Naive thymus-derived CD4-positive, alpha-beta T cell (primary cell): Measurements from ENCODE around the gene CCDC28A. TPM values are rescaled to one million over a fixed set of nuclear protein-coding genes. Genes with fewer than 3 reads are reported as not detected.

Experiments
- ATAC-seq: fragments of 150-1000 bp; cut with Tn5 transposase; 2 replicates; pipeline ENCODE4 v1.10.0; 2021; ENCODE audit warnings: mild to moderate bottlenecking, moderate library complexity
- CTCF ChIA-PET: fragments of 350-600 bp; sonication (Branson Sonifier 250); formaldehyde crosslinking; loops from one replicate; lab custom pipeline; 2021; ENCODE audit warnings: antibody characterized with exemption; lab: Charles Lee
- POLR2A ChIA-PET: fragments of 350-600 bp; sonication (Branson Sonifier 250); formaldehyde crosslinking; loops from one replicate; lab custom pipeline; 2021; ENCODE audit warnings: antibody characterized with exemption, inconsistent platforms; lab: Charles Lee
- DNase-seq, 9 donors: peaks; one replicate each; pipeline versions ENCODE4 v3.0.0 to v3.0.0-alpha.2; 2020 to 2022; ENCODE audit warnings: mixed read lengths in 1 of 9
- H3K27ac ChIP-seq: one replicate; pipeline ENCODE4 v1.7.0; 2013; ENCODE audit warnings: mild to moderate bottlenecking, low read depth, low read length, moderate library complexity
- H3K27me3 ChIP-seq, 2 donors: one replicate each; pipeline ENCODE4 v1.7.0; 2013; ENCODE audit warnings: low read length in 2 of 2, mild to moderate bottlenecking in 2 of 2, moderate library complexity in 2 of 2; ENCODE audit not compliant: control insufficient read depth in 2 of 2, insufficient read depth in 2 of 2
- H3K36me3 ChIP-seq, 3 experiments: 1 replicate in 2 of 3; 2 replicates in 1 of 3; pipeline ENCODE4 v1.7.0; 2013; ENCODE audit warnings: low read length in 3 of 3, mild to moderate bottlenecking in 3 of 3, moderate library complexity in 1 of 3; ENCODE audit not compliant: insufficient read depth in 3 of 3, control insufficient read depth in 2 of 3
- H3K4me1 ChIP-seq, 2 donors: one replicate each; pipeline ENCODE4 v1.7.0; 2013; ENCODE audit warnings: low read length in 2 of 2, mild to moderate bottlenecking in 2 of 2, moderate library complexity in 1 of 2; ENCODE audit not compliant: control insufficient read depth in 2 of 2, insufficient read depth in 2 of 2
- H3K4me3 ChIP-seq: 2 replicates; pipeline ENCODE4 v1.7.0; 2013; ENCODE audit warnings: mild to moderate bottlenecking, low read length
- H3K9me3 ChIP-seq, 3 experiments: 1 replicate in 2 of 3; 2 replicates in 1 of 3; pipeline ENCODE4 v1.7.0; 2013; ENCODE audit warnings: low read length in 3 of 3; ENCODE audit not compliant: control insufficient read depth in 2 of 3
- H3K27ac Mint-ChIP-seq, 9 donors: one replicate each; pipeline ENCODE4 v1.8.0; 2020 to 2022; ENCODE audit warnings: mixed read lengths in 9 of 9, mild to moderate bottlenecking in 8 of 9, moderate library complexity in 5 of 9, inconsistent platforms in 2 of 9
- H3K27me3 Mint-ChIP-seq, 5 donors: one replicate each; pipeline ENCODE4 v1.8.0; 2021 to 2022; ENCODE audit warnings: mixed read lengths in 5 of 5, mild to moderate bottlenecking in 1 of 5
- H3K36me3 Mint-ChIP-seq, 5 donors: one replicate each; pipeline ENCODE4 v1.8.0; 2020 to 2022; ENCODE audit warnings: mixed read lengths in 5 of 5, mild to moderate bottlenecking in 3 of 5, inconsistent platforms in 1 of 5
- H3K4me1 Mint-ChIP-seq, 7 donors: one replicate each; pipeline ENCODE4 v1.8.0; 2020 to 2022; ENCODE audit warnings: mixed read lengths in 7 of 7, mild to moderate bottlenecking in 3 of 7, inconsistent platforms in 1 of 7
- H3K4me3 Mint-ChIP-seq, 10 donors: one replicate each; pipeline ENCODE4 v1.8.0; 2020 to 2022; ENCODE audit warnings: mild to moderate bottlenecking in 10 of 10, mixed read lengths in 10 of 10, moderate library complexity in 6 of 10, inconsistent platforms in 2 of 10
- H3K9me3 Mint-ChIP-seq, 11 donors: one replicate each; pipeline ENCODE4 v1.8.0; 2020 to 2022; ENCODE audit warnings: mixed read lengths in 11 of 11, mild to moderate bottlenecking in 4 of 11, inconsistent platforms in 1 of 11, moderate library complexity in 1 of 11
- intact Hi-C, 2 donors: fragments of 100-400 bp; cut with micrococcal nuclease; formaldehyde crosslinking; loops; one replicate each; pipeline ENCODE4 v1.15.1; 2023
- polyA plus RNA-seq, 2 donors: library from polyadenylated mRNA; unstranded; fragments of 300-500 nt; fragmentation: Illumina TruSeq; gene quantifications; one replicate each; pipeline ENCODE4 v1.2.3, GENCODE V29; 2021
- total RNA-seq, 6 experiments: library from RNA in 5 of 6; stranded (reverse) in 5 of 6; gene quantifications; 1 replicate in 5 of 6; 2 replicates in 1 of 6; pipeline ENCODE4 v1.2.3 and lab custom pipeline; 2021 to 2026

Gene CCDC28A
- total RNA-seq (10 to 100 TPM; 19.9 to 34.2 (median 25.6) TPM), polyA plus RNA-seq (10 to 100 TPM; 34.1 to 65.3 TPM), total RNA-seq (lab: John Stamatoyannopoulos, UW) (12.1 reads per million, percentile 40 among the genes with 10 or more reads in this experiment)

- no peaks in the 10 kb centered on the region for H3K27me3 Mint-ChIP-seq
- peak within 1 kb of the TSS; percentile 94 for H3K4me3 ChIP-seq
- H3K27me3 ChIP-seq, result no peaks in the 10 kb centered on the region
- H3K9me3 ChIP-seq, result no peaks in the 10 kb centered on the region
- intact Hi-C loops, result loop anchor here (1.0 to 10.0 kb wide), 19 partner anchors 81 to 1951 kb away; partner anchors contain the start of genes ABRACL (in 2 of the 2), CITED2 (in 2 of the 2), HEBP2 (in 2 of the 2) and PERP (in 2 of the 2)
- ChIA-PET POLR2A (interaction anchor here (0.7 to 2.4 kb wide), 6 partner anchors 226 to 907 kb away, joined by 3 to 27 read pairs (median 3); partner anchors contain the start of genes CITED2 and TNFAIP3), CTCF (interaction anchor here (0.6 to 1.0 kb wide), 2 partner anchors 46 to 657 kb away, joined by 3 to 4 read pairs; no protein-coding TSS in a partner anchor)
- peaks cover 2 to 16% (median 11%) of the 10 kb centered on the region in 5 donors for H3K36me3 Mint-ChIP-seq
- H3K9me3 Mint-ChIP-seq, result peaks cover 0 to 2% (median 0%) of the 10 kb centered on the region in 11 donors
- H3K27ac Mint-ChIP-seq, result peak within 1 kb of the TSS; percentile 96 to 100 (median 100)
- peak within 1 kb of the TSS; percentile 91 to 100 (median 99) for H3K4me3 Mint-ChIP-seq
- DNase-seq (peak; percentile 86 to 98 (median 97)), ATAC-seq (peak; percentile 93)
- H3K27ac ChIP-seq, result peak within 1 kb of the TSS; percentile 87
- H3K4me1 Mint-ChIP-seq, result peaks cover 4 to 39% (median 36%) of the 10 kb centered on the region in 7 donors
- peaks cover 6 to 10% of the 10 kb centered on the region in 2 donors for H3K4me1 ChIP-seq
- H3K36me3 ChIP-seq, result peaks cover 4% of the 10 kb centered on the region in 3 experiments
Measured at GRCh38 chr6:138773177-138774091, at the start of gene CCDC28A. Gene CCDC28A, plus strand, starts transcription at chr6:138773769. Its CDS starts 2,352 bp downstream, at chr6:138776121.

GRCh38 chr6:138724015-138724414 is 49.6 kb upstream of the CCDC28A start:
- no peaks in the 10 kb centered on the region for H3K27me3 ChIP-seq
- H3K9me3 Mint-ChIP-seq, result peaks cover 0 to 2% (median 0%) of the 10 kb centered on the region in 11 donors
- ChIA-PET CTCF (no interaction called here), POLR2A (no interaction called here)
- H3K4me3 Mint-ChIP-seq, result no peak overlapping the region
- peaks cover 0 to 7% (median 4%) of the 10 kb centered on the region in 5 donors for H3K27me3 Mint-ChIP-seq
- H3K36me3 Mint-ChIP-seq, result peaks cover 0 to 7% (median 0%) of the 10 kb centered on the region in 5 donors
- ATAC-seq, result no peak
- H3K4me1 ChIP-seq, result no peaks in the 10 kb centered on the region
- H3K4me1 Mint-ChIP-seq, result no peaks in the 10 kb centered on the region
- H3K4me3 ChIP-seq, result no peak overlapping the region
- no peaks in the 10 kb centered on the region for H3K36me3 ChIP-seq
- intact Hi-C loops, result no loop called here
- no peak overlapping the region for H3K27ac Mint-ChIP-seq
- DNase-seq, result no peak
- H3K9me3 ChIP-seq, result no peaks in the 10 kb centered on the region
- no peak overlapping the region for H3K27ac ChIP-seq

DNA sequence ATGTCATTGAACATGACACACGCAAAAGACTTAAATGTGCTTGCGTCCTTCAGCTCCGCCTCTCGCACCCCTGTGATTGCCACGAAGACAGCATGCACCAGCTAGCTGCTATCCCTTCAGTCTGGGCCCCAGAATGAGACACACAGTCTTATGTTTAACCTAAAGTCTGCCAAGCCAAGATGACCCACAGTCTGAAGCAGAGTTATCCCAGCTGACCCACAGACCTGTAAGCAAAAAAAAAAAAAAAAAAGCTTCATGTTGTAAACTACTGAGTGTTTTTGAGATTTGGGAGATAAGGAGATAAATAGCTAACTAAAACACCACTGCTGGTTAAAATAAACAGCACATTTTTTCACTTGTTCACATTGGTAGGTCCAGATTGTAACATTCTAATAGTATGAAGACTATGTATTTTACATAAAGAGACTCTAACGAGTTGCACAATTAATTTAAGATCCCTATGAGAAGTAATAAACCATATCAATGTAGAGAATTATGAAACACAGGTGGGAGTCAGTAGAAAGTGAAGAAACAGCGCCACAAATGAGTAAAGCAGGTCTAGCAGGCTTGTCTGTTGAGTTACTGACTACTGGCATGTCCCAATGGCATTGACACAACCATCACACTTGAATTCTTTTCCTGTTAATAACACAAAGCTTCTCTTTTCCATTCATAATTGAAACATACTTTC is 47.4 kb upstream of the CCDC28A start:
- ATAC-seq (no peak), DNase-seq (no peak)
- ChIA-PET POLR2A (no interaction called here), CTCF (interaction anchor here (0.6 to 1.3 kb wide), 2 partner anchors 34 to 66 kb away, joined by 3 to 4 read pairs; no protein-coding TSS in a partner anchor)
- intact Hi-C loops, result no loop called here
- Histone ChIP-seq H3K9me3 (no peaks in the 10 kb centered on the region), H3K27ac (no peak overlapping the region), H3K4me1 (no peaks in the 10 kb centered on the region), H3K36me3 (no peaks in the 10 kb centered on the region), H3K4me3 (no peak overlapping the region), H3K27me3 (no peaks in the 10 kb centered on the region)
- Mint-ChIP-seq H3K27ac (no peak overlapping the region), H3K27me3 (peaks cover 0 to 11% (median 3%) of the 10 kb centered on the region in 5 donors), H3K9me3 (peaks cover 0 to 2% (median 0%) of the 10 kb centered on the region in 11 donors), H3K4me1 (no peaks in the 10 kb centered on the region), H3K4me3 (no peak overlapping the region), H3K36me3 (peaks cover 0 to 7% (median 0%) of the 10 kb centered on the region in 5 donors)

- H3K4me3 Mint-ChIP-seq, result no peak overlapping the region
- Histone ChIP-seq H3K9me3 (no peaks in the 10 kb centered on the region), H3K4me1 (no peaks in the 10 kb centered on the region), H3K4me3 (no peak overlapping the region), H3K27ac (no peak overlapping the region), H3K27me3 (no peaks in the 10 kb centered on the region), H3K36me3 (no peaks in the 10 kb centered on the region)
- no peak overlapping the region for H3K27ac Mint-ChIP-seq
- H3K4me1 Mint-ChIP-seq, result no peaks in the 10 kb centered on the region
- intact Hi-C loops, result no loop called here
- ATAC-seq (no peak), DNase-seq (no peak)
- peaks cover 0 to 5% (median 0%) of the 10 kb centered on the region in 11 donors for H3K9me3 Mint-ChIP-seq
- peaks cover 1 to 11% (median 3%) of the 10 kb centered on the region in 5 donors for H3K27me3 Mint-ChIP-seq
- H3K36me3 Mint-ChIP-seq, result peaks cover 0 to 7% (median 3%) of the 10 kb centered on the region in 5 donors
- ChIA-PET POLR2A (no interaction called here), CTCF (interaction anchor here (0.6 kb wide), 1 partner anchor 67 kb away, joined by 4 read pairs; no protein-coding TSS in a partner anchor)
Measured at GRCh38 chr6:138726757-138727097, 46.8 kb upstream of the CCDC28A start.

- ChIA-PET CTCF (no interaction called here), POLR2A (no interaction called here)
- H3K9me3 Mint-ChIP-seq, result peaks cover 0 to 5% (median 0%) of the 10 kb centered on the region in 11 donors
Measured at GRCh38 chr6:138727182-138727581, 46.4 kb upstream of the CCDC28A start.

DNA sequence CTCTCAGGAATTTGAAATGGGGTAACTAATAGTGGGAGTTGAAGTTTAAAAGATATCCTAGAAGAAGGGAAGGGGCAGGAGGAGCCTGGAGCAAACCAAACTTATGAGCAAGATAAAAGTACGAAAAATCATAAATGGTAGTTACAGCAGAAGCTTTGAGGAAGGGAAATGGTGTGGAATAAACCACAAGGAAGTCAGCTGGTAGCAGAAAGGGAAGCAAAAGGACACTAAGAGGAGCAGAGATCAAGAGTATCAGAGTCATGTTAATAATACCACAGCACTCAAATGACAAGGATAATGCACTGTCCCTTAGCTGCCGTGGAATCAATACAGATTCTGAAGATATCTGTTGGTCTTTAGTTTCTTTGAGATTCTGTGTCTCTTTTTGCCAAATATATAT is 44.9 kb upstream of the CCDC28A start:
- Mint-ChIP-seq H3K4me1 (no peaks in the 10 kb centered on the region), H3K36me3 (peaks cover 0 to 9% (median 4%) of the 10 kb centered on the region in 5 donors), H3K27ac (no peak overlapping the region), H3K27me3 (peaks cover 2 to 11% (median 5%) of the 10 kb centered on the region in 5 donors), H3K9me3 (peaks cover 0 to 5% (median 0%) of the 10 kb centered on the region in 11 donors), H3K4me3 (no peak overlapping the region)
- H3K4me3 ChIP-seq, result no peak overlapping the region
- H3K36me3 ChIP-seq, result no peaks in the 10 kb centered on the region
- no peaks in the 10 kb centered on the region for H3K9me3 ChIP-seq
- ChIA-PET CTCF (no interaction called here), POLR2A (no interaction called here)
- ATAC-seq (peak; percentile 45), DNase-seq (no peak)
- no peaks in the 10 kb centered on the region for H3K27me3 ChIP-seq
- H3K4me1 ChIP-seq, result no peaks in the 10 kb centered on the region
- intact Hi-C loops, result no loop called here
- no peak overlapping the region for H3K27ac ChIP-seq

More at GRCh38 chr6:138727182-138727581, 46.4 kb upstream of the CCDC28A start:
- no peak overlapping the region for H3K27ac Mint-ChIP-seq
- peaks cover 2 to 11% (median 5%) of the 10 kb centered on the region in 5 donors for H3K27me3 Mint-ChIP-seq
- H3K4me1 ChIP-seq, result no peaks in the 10 kb centered on the region
- no peak overlapping the region for H3K4me3 ChIP-seq
- H3K27me3 ChIP-seq, result no peaks in the 10 kb centered on the region
- H3K9me3 ChIP-seq, result no peaks in the 10 kb centered on the region
- H3K36me3 ChIP-seq, result no peaks in the 10 kb centered on the region
- H3K4me1 Mint-ChIP-seq, result no peaks in the 10 kb centered on the region
- ATAC-seq, result no peak
- intact Hi-C loops, result no loop called here
- no peak for DNase-seq
- no peak overlapping the region for H3K4me3 Mint-ChIP-seq
- H3K36me3 Mint-ChIP-seq, result peaks cover 0 to 9% (median 4%) of the 10 kb centered on the region in 5 donors
- H3K27ac ChIP-seq, result no peak overlapping the region
